Measurements from ENCODE around the gene SV2A.

Gene SV2A

DNA sequence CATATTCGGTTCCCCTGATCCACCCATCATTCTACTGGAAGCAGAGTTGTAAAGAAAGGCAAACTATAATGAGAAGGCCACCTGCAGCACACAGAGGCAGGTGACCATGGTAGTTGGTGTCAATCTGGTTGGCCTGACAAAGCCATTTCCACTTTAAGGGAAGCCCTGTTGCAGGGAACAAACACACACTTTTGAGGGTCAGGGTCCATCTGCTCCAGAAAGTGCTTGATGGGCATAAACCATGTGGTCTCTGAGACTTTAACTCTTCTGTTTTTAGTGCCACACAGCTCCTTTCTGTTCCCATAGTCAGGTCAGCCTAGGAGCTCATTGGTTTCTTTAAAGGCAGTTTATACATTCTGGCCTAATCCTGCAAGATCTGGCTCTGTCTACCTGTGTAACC, 35.8 kb downstream of the SV2A start:
- ATAC-seq = no peak
- TF ChIP-seq PPARA (CRISPR knock-in tag; IDR thresholded peaks at IDR 0.05; ENCODE audit: borderline replicate concordance) (no peak), SNAI2 (CRISPR knock-in tag; IDR thresholded peaks at IDR 0.05) (no peak), TCF4 (CRISPR knock-in tag; IDR thresholded peaks at IDR 0.05; ENCODE audit: borderline replicate concordance) (no peak), ZNF70 (CRISPR knock-in tag; IDR thresholded peaks at IDR 0.05) (no peak), POU6F1 (CRISPR knock-in tag; IDR thresholded peaks at IDR 0.05; ENCODE audit: borderline replicate concordance, low read depth) (no peak), CSDC2 (CRISPR knock-in tag; IDR thresholded peaks at IDR 0.05) (no peak), CSRNP3 (CRISPR knock-in tag; IDR thresholded peaks at IDR 0.05) (no peak), BACH2 (CRISPR knock-in tag; IDR thresholded peaks at IDR 0.05; ENCODE audit: borderline replicate concordance) (no peak), RARB (CRISPR knock-in tag; IDR thresholded peaks at IDR 0.05) (no peak), ESRRG (CRISPR knock-in tag; IDR thresholded peaks at IDR 0.05) (no peak)
- TF ChIP-seq, protein P1, sequence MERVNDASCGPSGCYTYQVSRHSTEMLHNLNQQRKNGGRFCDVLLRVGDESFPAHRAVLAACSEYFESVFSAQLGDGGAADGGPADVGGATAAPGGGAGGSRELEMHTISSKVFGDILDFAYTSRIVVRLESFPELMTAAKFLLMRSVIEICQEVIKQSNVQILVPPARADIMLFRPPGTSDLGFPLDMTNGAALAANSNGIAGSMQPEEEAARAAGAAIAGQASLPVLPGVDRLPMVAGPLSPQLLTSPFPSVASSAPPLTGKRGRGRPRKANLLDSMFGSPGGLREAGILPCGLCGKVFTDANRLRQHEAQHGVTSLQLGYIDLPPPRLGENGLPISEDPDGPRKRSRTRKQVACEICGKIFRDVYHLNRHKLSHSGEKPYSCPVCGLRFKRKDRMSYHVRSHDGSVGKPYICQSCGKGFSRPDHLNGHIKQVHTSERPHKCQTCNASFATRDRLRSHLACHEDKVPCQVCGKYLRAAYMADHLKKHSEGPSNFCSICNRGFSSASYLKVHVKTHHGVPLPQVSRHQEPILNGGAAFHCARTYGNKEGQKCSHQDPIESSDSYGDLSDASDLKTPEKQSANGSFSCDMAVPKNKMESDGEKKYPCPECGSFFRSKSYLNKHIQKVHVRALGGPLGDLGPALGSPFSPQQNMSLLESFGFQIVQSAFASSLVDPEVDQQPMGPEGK (CRISPR knock-in tag; IDR thresholded peaks at IDR 0.05; ENCODE audit: borderline replicate concordance) = no peak
- TF ChIP-seq, protein P2, sequence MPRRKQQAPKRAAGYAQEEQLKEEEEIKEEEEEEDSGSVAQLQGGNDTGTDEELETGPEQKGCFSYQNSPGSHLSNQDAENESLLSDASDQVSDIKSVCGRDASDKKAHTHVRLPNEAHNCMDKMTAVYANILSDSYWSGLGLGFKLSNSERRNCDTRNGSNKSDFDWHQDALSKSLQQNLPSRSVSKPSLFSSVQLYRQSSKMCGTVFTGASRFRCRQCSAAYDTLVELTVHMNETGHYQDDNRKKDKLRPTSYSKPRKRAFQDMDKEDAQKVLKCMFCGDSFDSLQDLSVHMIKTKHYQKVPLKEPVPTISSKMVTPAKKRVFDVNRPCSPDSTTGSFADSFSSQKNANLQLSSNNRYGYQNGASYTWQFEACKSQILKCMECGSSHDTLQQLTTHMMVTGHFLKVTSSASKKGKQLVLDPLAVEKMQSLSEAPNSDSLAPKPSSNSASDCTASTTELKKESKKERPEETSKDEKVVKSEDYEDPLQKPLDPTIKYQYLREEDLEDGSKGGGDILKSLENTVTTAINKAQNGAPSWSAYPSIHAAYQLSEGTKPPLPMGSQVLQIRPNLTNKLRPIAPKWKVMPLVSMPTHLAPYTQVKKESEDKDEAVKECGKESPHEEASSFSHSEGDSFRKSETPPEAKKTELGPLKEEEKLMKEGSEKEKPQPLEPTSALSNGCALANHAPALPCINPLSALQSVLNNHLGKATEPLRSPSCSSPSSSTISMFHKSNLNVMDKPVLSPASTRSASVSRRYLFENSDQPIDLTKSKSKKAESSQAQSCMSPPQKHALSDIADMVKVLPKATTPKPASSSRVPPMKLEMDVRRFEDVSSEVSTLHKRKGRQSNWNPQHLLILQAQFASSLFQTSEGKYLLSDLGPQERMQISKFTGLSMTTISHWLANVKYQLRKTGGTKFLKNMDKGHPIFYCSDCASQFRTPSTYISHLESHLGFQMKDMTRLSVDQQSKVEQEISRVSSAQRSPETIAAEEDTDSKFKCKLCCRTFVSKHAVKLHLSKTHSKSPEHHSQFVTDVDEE (CRISPR knock-in tag; IDR thresholded peaks at IDR 0.05) = no peak

GRCh38 chr1:149879556-149879955, 38.1 kb downstream of the SV2A start:
- no peak for ATAC-seq
- TF ChIP-seq PPARA (CRISPR knock-in tag; IDR thresholded peaks at IDR 0.05; ENCODE audit: borderline replicate concordance) = no peak
- TF ChIP-seq TOX (CRISPR knock-in tag; IDR thresholded peaks at IDR 0.05; ENCODE audit: borderline replicate concordance) = no peak
- TF ChIP-seq ZNF70 (CRISPR knock-in tag; IDR thresholded peaks at IDR 0.05) = no peak
- TF ChIP-seq ARNTL (CRISPR knock-in tag; IDR thresholded peaks at IDR 0.05; ENCODE audit: borderline replicate concordance, low read depth) = no peak
- no peak for TF ChIP-seq ZNF565 (CRISPR knock-in tag; conservative IDR thresholded peaks at IDR 0.05; ENCODE audit: low read depth)
- TF ChIP-seq POU6F1 (CRISPR knock-in tag; IDR thresholded peaks at IDR 0.05; ENCODE audit: borderline replicate concordance, low read depth) = no peak
- TF ChIP-seq ZC3H10 (CRISPR knock-in tag; IDR thresholded peaks at IDR 0.05) = no peak
- TF ChIP-seq, protein P1 (CRISPR knock-in tag; IDR thresholded peaks at IDR 0.05; ENCODE audit: borderline replicate concordance) = no peak
- no peak for TF ChIP-seq OSR1 (CRISPR knock-in tag; IDR thresholded peaks at IDR 0.05)
- no peak for TF ChIP-seq GLIS3 (CRISPR knock-in tag; IDR thresholded peaks at IDR 0.05)
